Activated T-helper 1 cell treated with Interleukin-2 at 50 U/mL for 16 hours (primary cell): Measurements from ENCODE around the gene GLDC.

Experiments used
- DNase-seq: peaks from one replicate; pipeline ENCODE4 v3.0.0-alpha.2; 2020; ENCODE audit warnings: low read depth

The GLDC gene

GRCh38 chr9:6620353-6620752, 25.2 kb downstream of the GLDC start:
- no peak for DNase-seq

GRCh38 chr9:6619909-6620308, 25.6 kb downstream of the GLDC start:
- no peak for DNase-seq

- no peak for DNase-seq
Observed at GRCh38 chr9:6616951-6617602, 28.5 kb downstream of the GLDC start.

GRCh38 chr9:6614489-6614888, 31.0 kb downstream of the GLDC start:
- DNase-seq, result no peak

- DNase-seq, result no peak
Observed at GRCh38 chr9:6611865-6612264, 33.7 kb downstream of the GLDC start.

- no peak for DNase-seq
Observed at GRCh38 chr9:6610073-6610472, 35.5 kb downstream of the GLDC start.

- DNase-seq, result no peak
Observed at GRCh38 chr9:6609497-6610016, 36.0 kb downstream of the GLDC start.

- no peak for DNase-seq
Observed at GRCh38 chr9:6605202-6605601, 40.3 kb downstream of the GLDC start.

- DNase-seq, result no peak
Observed at GRCh38 chr9:6600426-6600825, 45.1 kb downstream of the GLDC start.

GRCh38 chr9:6600006-6600405, 45.5 kb downstream of the GLDC start:
- DNase-seq, result no peak

- DNase-seq, result no peak
Observed at GRCh38 chr9:6598249-6598725, 47.2 kb downstream of the GLDC start.

- DNase-seq, result no peak
Observed at GRCh38 chr9:6592791-6593190, 52.7 kb downstream of the GLDC start.

GRCh38 chr9:6592231-6592630, 53.3 kb downstream of the GLDC start:
- DNase-seq, result no peak

GRCh38 chr9:6590772-6591384, 54.7 kb downstream of the GLDC start:
- DNase-seq, result no peak

GRCh38 chr9:6590334-6590733, 55.2 kb downstream of the GLDC start:
- DNase-seq, result no peak

GRCh38 chr9:6584881-6585597, 60.5 kb downstream of the GLDC start:
- no peak for DNase-seq

GRCh38 chr9:6581253-6581652, 64.3 kb downstream of the GLDC start:
- DNase-seq, result no peak

- no peak for DNase-seq
Observed at GRCh38 chr9:6579613-6580012, 65.9 kb downstream of the GLDC start.

- DNase-seq, result no peak
Observed at GRCh38 chr9:6576987-6577386, 68.5 kb downstream of the GLDC start.

GRCh38 chr9:6575324-6576034, 70.0 kb downstream of the GLDC start:
- DNase-seq, result no peak

GRCh38 chr9:6567140-6567591, 78.4 kb downstream of the GLDC start:
- no peak for DNase-seq

- peak; percentile 7 for DNase-seq
Observed at GRCh38 chr9:6566409-6567139, 79.0 kb downstream of the GLDC start.
